Cardiac fibroblast (primary cell): ENCODE results near the gene ZNF33B.
"Not testable (repeated sequence)": the region's sequence is repeated elsewhere in the genome, so short reads cannot be mapped to it uniquely, and the experiment has no call there.

Source experiments
- DNase-seq, 2 donors: peaks; one replicate each; pipeline versions ENCODE4 v3.0.0 to v3.0.0-alpha.2; 2010; ENCODE audit warnings: low read depth in 2 of 2
- H3K4me3 ChIP-seq, 2 donors: replicated peaks in 1 of 2; 1 replicate in 1 of 2; 2 replicates in 1 of 2; pipeline ENCODE4 v1.5.1; 2011; ENCODE audit warnings: low read depth in 2 of 2, low read length in 2 of 2, mild to moderate bottlenecking in 2 of 2, moderate library complexity in 1 of 2
- TF ChIP-seq, protein P1 (sequence below): IDR thresholded peaks from one replicate; pipeline ENCODE4 v1.5.1; 2011; ENCODE audit warnings: low read depth, mild to moderate bottlenecking, low read length, inconsistent platforms

Gene ZNF33B

DNA sequence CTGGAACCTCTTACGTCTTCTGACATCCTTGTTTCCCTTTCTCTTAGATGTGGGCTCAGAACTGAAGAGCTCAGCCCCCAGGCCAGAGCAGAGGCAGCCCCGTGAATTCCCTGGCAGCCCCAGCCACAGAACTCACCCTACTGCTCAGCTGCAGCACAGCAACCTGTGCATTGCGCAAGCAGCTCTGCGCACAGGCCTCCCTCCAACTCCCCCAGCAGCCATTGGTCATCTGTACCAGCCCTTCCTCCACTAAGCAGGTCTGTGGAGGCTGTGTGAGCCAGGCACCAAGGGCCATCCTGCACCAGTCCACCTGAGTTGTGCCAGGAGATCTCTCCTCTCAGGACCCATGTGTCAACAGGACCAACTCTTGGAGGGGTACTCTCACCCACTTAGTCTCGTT is 54.5 kb downstream of the ZNF33B start:
- TF ChIP-seq, protein P1, sequence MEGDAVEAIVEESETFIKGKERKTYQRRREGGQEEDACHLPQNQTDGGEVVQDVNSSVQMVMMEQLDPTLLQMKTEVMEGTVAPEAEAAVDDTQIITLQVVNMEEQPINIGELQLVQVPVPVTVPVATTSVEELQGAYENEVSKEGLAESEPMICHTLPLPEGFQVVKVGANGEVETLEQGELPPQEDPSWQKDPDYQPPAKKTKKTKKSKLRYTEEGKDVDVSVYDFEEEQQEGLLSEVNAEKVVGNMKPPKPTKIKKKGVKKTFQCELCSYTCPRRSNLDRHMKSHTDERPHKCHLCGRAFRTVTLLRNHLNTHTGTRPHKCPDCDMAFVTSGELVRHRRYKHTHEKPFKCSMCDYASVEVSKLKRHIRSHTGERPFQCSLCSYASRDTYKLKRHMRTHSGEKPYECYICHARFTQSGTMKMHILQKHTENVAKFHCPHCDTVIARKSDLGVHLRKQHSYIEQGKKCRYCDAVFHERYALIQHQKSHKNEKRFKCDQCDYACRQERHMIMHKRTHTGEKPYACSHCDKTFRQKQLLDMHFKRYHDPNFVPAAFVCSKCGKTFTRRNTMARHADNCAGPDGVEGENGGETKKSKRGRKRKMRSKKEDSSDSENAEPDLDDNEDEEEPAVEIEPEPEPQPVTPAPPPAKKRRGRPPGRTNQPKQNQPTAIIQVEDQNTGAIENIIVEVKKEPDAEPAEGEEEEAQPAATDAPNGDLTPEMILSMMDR: no peak
- H3K4me3 ChIP-seq: no peak overlapping the region
- no peak for DNase-seq

DNA sequence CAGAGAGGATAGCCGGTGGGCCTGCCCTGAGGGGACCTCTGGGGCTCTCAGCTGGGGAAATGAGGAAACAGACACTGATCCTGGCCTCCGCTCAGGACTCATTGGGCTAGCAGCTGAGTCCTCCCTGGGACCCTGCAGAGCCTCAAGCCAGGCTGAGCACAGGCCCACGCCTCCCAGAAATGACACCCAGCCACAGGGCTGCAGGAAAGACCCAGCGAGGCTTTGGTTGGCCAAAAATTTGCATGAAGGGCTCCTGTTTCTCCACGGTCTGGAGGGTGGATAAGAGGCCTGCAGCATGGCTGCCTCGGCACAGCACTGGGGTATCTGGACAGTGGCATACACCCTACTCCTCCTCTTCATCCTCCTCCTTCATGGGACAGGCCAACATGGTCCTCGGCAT is 60.4 kb downstream of the ZNF33B start:
- TF ChIP-seq, protein P1: no peak
- H3K4me3 ChIP-seq: no peak overlapping the region
- no peak for DNase-seq

DNA sequence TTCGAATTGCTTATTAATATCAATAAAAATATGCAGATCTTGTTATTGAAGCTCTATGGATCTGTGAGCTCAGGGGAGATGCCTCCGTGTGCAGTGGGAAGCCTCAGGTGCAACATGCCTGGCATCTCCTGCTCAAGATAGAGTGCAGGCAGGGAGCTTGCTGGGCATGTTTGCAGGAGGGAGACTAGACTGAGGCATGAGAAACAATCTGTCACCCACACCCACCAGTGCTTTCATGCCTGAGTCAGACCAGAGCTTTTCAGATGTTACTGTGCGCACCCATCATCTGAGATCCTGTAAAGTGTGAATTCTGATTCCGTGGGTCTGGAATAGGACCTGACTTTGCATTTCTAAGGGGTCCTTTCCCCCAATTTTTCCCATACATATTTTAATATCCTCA is 62.0 kb downstream of the ZNF33B start:
- H3K4me3 ChIP-seq: no peak overlapping the region
- TF ChIP-seq, protein P1: no peak
- DNase-seq: no peak

DNA sequence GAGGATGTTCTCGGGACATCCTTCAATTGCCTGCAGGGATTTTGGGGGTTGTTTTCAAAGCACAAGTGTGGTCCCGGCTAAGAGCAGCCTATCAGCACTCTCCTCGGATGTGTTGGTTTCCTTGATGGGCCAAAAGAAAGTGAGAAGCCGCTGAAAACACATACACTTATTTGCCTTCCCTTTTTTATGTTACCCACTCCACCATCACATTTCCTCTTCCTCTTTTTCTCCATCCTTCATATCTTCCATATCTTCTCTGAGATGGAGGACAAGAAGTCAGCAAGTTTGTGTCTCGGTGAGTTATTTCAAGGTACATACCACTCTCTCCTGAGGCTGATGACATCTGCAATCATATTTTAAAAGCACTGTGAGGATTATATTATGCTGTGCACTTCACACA is 64.0 kb downstream of the ZNF33B start:
- TF ChIP-seq, protein P1: no peak
- no peak overlapping the region for H3K4me3 ChIP-seq
- DNase-seq: no peak

DNA sequence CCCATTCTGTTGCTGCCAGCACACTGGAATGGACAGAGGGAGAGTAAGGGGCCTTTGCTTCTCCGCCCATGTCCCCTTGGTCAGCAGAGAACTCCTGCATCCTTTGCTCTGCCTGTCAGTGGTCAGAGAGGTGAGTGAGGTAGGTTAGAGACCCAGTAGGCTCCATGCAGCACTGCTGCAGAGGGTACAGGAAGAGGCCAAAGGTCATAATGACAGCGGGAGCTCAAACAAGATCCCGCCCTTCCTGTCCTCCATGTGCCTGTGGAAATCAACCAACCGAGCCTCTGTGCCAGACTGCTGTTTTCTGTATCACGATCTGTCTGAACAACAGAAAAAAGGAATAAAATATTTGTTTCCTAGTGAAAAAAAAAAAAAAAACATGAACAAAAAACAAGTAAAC is 81.4 kb downstream of the ZNF33B start:
- no peak for DNase-seq
- TF ChIP-seq, protein P1: no peak
- H3K4me3 ChIP-seq: no peak overlapping the region

DNA sequence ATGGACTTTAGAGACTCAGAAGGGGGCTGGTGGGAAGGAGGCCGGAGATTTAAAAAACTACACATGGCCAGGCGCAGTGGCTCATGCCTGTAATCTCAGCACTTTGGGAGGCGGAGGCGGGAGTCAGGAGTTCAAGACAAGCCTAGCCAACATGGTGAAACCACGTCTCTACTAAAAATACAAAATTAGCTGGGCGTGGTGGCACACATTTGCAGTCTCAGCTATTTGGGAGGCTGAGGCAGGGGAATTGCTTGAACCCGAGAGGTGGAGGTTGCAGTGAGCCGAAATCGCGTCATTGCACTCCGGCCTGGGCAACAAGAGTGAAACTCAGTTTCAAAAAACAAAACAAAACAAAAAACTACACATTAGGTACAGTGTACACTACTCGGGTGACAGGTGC is 84.8 kb downstream of the ZNF33B start:
- not testable (repeated sequence) for DNase-seq, H3K4me3 ChIP-seq

DNA sequence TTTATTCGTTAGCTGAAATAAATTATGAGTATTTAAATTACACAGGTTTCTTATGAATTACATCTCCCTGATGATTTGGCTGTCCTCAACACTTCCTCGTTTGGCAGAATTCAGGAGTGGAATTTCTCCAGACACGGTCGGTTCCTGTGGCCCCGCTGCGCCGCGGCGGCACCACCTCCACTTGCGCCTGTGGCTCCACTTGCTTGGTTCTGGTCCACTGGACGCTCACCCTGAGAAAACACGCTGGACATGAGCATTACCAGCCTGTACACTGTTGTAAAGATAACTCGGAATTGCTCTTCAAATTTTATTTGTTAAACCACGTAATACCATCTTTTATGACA is 85.3 kb downstream of the ZNF33B start:
- peak overlapping the region; percentile 54 to 84 for H3K4me3 ChIP-seq
- TF ChIP-seq, protein P1: no peak
- no peak for DNase-seq
